Measurements from ENCODE around the gene AKAP6. TPM values are rescaled to one million over a fixed set of nuclear protein-coding genes. Genes with fewer than 3 reads are reported as not detected.

Gene AKAP6
- total RNA-seq, 1 experiment from 2014 or later = 1.9 TPM

DNA sequence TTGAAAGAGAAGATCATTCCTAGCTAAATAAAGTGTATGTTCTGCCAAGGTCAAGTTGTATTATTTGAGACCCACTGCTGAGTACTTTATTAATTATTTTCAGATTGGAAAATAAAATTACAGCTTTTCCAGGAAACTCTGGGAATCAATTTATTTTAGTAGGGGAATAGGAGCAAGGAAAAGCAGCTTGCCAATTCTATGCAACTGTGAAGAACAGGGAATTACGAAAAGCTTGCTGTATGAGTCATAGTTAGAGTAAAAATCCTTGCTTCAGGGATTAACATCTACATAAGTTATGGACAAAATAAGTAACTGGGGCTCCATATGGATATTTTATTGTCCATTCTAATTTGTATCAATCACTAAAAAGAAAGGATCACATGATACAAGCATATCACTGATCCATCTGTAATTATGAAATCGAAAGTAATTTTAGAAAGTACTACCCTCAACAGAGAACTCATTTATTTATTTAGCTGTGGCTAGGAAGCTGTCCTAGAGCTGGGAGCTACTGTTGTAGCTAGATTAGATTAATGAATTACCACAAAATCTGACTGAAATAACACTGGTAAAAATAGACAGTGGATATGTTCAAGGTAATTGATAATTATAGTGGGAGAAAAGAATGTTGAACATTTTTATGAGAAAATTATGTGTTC lies 306.1 kb downstream of the AKAP6 start:
- POLR2A ChIA-PET = no interaction called here
- RAD21 ChIA-PET (ENCODE audit: low non-redundant PET in 1 of 2, low total read pairs in 2 of 2, uncharacterized antibody in 2 of 2, unreplicated experiment in 2 of 2) = no interaction called here
- H3K9ac ChIP-seq (ENCODE audit: low read length) = no peak overlapping the region
- ATAC-seq = no peak
- CTCF ChIA-PET = no interaction called here
- TF ChIP-seq, protein P1, sequence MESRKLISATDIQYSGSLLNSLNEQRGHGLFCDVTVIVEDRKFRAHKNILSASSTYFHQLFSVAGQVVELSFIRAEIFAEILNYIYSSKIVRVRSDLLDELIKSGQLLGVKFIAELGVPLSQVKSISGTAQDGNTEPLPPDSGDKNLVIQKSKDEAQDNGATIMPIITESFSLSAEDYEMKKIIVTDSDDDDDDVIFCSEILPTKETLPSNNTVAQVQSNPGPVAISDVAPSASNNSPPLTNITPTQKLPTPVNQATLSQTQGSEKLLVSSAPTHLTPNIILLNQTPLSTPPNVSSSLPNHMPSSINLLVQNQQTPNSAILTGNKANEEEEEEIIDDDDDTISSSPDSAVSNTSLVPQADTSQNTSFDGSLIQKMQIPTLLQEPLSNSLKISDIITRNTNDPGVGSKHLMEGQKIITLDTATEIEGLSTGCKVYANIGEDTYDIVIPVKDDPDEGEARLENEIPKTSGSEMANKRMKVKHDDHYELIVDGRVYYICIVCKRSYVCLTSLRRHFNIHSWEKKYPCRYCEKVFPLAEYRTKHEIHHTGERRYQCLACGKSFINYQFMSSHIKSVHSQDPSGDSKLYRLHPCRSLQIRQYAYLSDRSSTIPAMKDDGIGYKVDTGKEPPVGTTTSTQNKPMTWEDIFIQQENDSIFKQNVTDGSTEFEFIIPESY (IDR thresholded peaks at IDR 0.05; ENCODE audit: extremely low read depth, insufficient replicate concordance, low read length) = no peak
- TF ChIP-seq, protein P2, sequence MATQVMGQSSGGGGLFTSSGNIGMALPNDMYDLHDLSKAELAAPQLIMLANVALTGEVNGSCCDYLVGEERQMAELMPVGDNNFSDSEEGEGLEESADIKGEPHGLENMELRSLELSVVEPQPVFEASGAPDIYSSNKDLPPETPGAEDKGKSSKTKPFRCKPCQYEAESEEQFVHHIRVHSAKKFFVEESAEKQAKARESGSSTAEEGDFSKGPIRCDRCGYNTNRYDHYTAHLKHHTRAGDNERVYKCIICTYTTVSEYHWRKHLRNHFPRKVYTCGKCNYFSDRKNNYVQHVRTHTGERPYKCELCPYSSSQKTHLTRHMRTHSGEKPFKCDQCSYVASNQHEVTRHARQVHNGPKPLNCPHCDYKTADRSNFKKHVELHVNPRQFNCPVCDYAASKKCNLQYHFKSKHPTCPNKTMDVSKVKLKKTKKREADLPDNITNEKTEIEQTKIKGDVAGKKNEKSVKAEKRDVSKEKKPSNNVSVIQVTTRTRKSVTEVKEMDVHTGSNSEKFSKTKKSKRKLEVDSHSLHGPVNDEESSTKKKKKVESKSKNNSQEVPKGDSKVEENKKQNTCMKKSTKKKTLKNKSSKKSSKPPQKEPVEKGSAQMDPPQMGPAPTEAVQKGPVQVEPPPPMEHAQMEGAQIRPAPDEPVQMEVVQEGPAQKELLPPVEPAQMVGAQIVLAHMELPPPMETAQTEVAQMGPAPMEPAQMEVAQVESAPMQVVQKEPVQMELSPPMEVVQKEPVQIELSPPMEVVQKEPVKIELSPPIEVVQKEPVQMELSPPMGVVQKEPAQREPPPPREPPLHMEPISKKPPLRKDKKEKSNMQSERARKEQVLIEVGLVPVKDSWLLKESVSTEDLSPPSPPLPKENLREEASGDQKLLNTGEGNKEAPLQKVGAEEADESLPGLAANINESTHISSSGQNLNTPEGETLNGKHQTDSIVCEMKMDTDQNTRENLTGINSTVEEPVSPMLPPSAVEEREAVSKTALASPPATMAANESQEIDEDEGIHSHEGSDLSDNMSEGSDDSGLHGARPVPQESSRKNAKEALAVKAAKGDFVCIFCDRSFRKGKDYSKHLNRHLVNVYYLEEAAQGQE (IDR thresholded peaks at IDR 0.05; ENCODE audit: low read depth) = no peak
- TF ChIP-seq SP1 (IDR thresholded peaks at IDR 0.05; ENCODE audit: low read depth) (no peak), SIN3A (IDR thresholded peaks at IDR 0.05; ENCODE audit: low read depth) (no peak), ELF1 (IDR thresholded peaks at IDR 0.05; ENCODE audit: borderline replicate concordance, low read depth) (no peak)
- H4K20me1 ChIP-seq (ENCODE audit: insufficient read depth) = no peaks in the 10 kb centered on the region
- no peaks in the 10 kb centered on the region for H3K4me1 ChIP-seq (ENCODE audit: control insufficient read depth in 1 of 2, insufficient read depth in 2 of 2, low read length in 2 of 2)
- H3K27ac ChIP-seq (ENCODE audit: low read depth, low read length) = no peak overlapping the region
- H3K4me3 ChIP-seq (replicated peaks in 1 of 2; ENCODE audit: low read depth in 1 of 2, low read length in 2 of 2) = no peak overlapping the region
- intact Hi-C loops (cut with micrococcal nuclease) = no loop called here
- no peak overlapping the region for H3K4me2 ChIP-seq (ENCODE audit: low read length)
- no peaks in the 10 kb centered on the region for H3K36me3 ChIP-seq (ENCODE audit: control insufficient read depth in 1 of 2, insufficient read depth in 2 of 2, low read length in 2 of 2)
- H3K9me3 ChIP-seq (ENCODE audit: control insufficient read depth in 1 of 2, insufficient read depth in 1 of 2, low read depth in 1 of 2, low read length in 2 of 2) = no peaks in the 10 kb centered on the region
- peaks cover 34% of the 10 kb centered on the region for H3K27me3 ChIP-seq (ENCODE audit: insufficient read depth, low read length)
- no peaks in the 10 kb centered on the region for H3K9me2 ChIP-seq (ENCODE audit: insufficient read depth)
- no peak for DNase-seq (ENCODE audit: low read depth, low spot score)
- BruUV-seq (replicated peaks) = no TSS peak
- no peak overlapping the region for H2AFZ ChIP-seq (ENCODE audit: low read depth, low read length, poor library complexity, severe bottlenecking)
- no peaks in the 10 kb centered on the region for H3K79me2 ChIP-seq (ENCODE audit: insufficient read depth, low read length)
